WTC11 (cell line): ENCODE measurements around the gene LNX1. TPM values are rescaled to one million over a fixed set of nuclear protein-coding genes. Genes with fewer than 3 reads are reported as not detected.

ENCODE experiments used
- ATAC-seq: fragments of 200-7000 bp; cut with Tn5 transposase; 2 replicates; pipeline ENCODE4 v1.10.0; 2021; ENCODE audit warnings: mild to moderate bottlenecking, moderate library complexity
- CTCF ChIA-PET: fragments of 300-600 bp; sonication (Branson Sonifier 250); formaldehyde crosslinking; loops from one replicate; lab custom pipeline; 2021; ENCODE audit warnings: antibody characterized with exemption; lab: Charles Lee
- POLR2A ChIA-PET: fragments of 350-600 bp; sonication (Branson Sonifier 250); formaldehyde crosslinking; loops from one replicate; lab custom pipeline; 2021; ENCODE audit warnings: antibody characterized with exemption; lab: Charles Lee
- DNase-seq: peaks from one replicate; pipeline ENCODE4 v3.0.0; 2021; ENCODE audit warnings: low spot score
- H3K27ac Mint-ChIP-seq: 2 replicates; pipeline ENCODE4 v1.8.0; 2021; ENCODE audit warnings: mixed read lengths
- H3K27me3 Mint-ChIP-seq: 2 replicates; pipeline ENCODE4 v1.8.0; 2021; ENCODE audit warnings: low read depth, mild to moderate bottlenecking, moderate library complexity, mixed read lengths
- H3K36me3 Mint-ChIP-seq: 2 replicates; pipeline ENCODE4 v1.8.0; 2021; ENCODE audit warnings: mixed read lengths
- H3K4me1 Mint-ChIP-seq: 2 replicates; pipeline ENCODE4 v1.8.0; 2022; ENCODE audit warnings: mixed read lengths
- H3K4me3 Mint-ChIP-seq: 2 replicates; pipeline ENCODE4 v1.8.0; 2021; ENCODE audit warnings: mild to moderate bottlenecking, moderate library complexity, mixed read lengths
- H3K9me3 Mint-ChIP-seq: 2 replicates; pipeline ENCODE4 v1.8.0; 2021; ENCODE audit warnings: mixed read lengths
- ATF1 ChIP-seq: sonication (generic); formaldehyde crosslinking; IDR thresholded peaks from 2 replicates; pipeline ENCODE4 v1.8.1; 2023; ENCODE audit warnings: mild to moderate bottlenecking, moderate library complexity, missing genetic modification reagents
- CREM ChIP-seq: sonication (generic); formaldehyde crosslinking; IDR thresholded peaks from 2 replicates; pipeline ENCODE4 v1.8.1; 2022; ENCODE audit warnings: mild to moderate bottlenecking, missing genetic modification reagents, moderate library complexity
- HMGA2 ChIP-seq: fragments of 250-450 bp; sonication (Bioruptor Pico); IDR thresholded peaks from 2 replicates; pipeline ENCODE4 v1.4.0; 2021; ENCODE audit warnings: mild to moderate bottlenecking, moderate library complexity
- IRF2 ChIP-seq: sonication (generic); formaldehyde crosslinking; IDR thresholded peaks from 2 replicates; pipeline ENCODE4 v1.8.0; 2022; ENCODE audit warnings: low read depth, missing genetic modification reagents, borderline replicate concordance
- JAZF1 ChIP-seq: fragments of 250-450 bp; sonication (Bioruptor Pico); IDR thresholded peaks from 2 replicates; pipeline ENCODE4 v1.9.0; 2021; ENCODE audit warnings: moderate library complexity, mild to moderate bottlenecking, inconsistent platforms
- JUN ChIP-seq: sonication (generic); formaldehyde crosslinking; IDR thresholded peaks from 2 replicates; pipeline ENCODE4 v1.8.0; 2023; ENCODE audit warnings: mild to moderate bottlenecking, missing genetic modification reagents
- NFE2L1 ChIP-seq: sonication (generic); formaldehyde crosslinking; IDR thresholded peaks from 2 replicates; pipeline ENCODE4 v1.8.1; 2023; ENCODE audit warnings: missing genetic modification reagents
- NFYB ChIP-seq: sonication (generic); formaldehyde crosslinking; conservative IDR thresholded peaks from 2 replicates; pipeline ENCODE4 v1.8.0; 2022; ENCODE audit warnings: low read depth, missing genetic modification reagents
- OVOL2 ChIP-seq: fragments of 250-450 bp; sonication (Bioruptor Pico); IDR thresholded peaks from 2 replicates; pipeline ENCODE4 v1.9.0; 2021; ENCODE audit warnings: mild to moderate bottlenecking, borderline replicate concordance
- SMAD3 ChIP-seq: sonication (generic); formaldehyde crosslinking; IDR thresholded peaks from 2 replicates; pipeline ENCODE4 v1.8.0; 2022; ENCODE audit warnings: missing genetic modification reagents, mild to moderate bottlenecking, borderline replicate concordance
- TP53 ChIP-seq: sonication (generic); formaldehyde crosslinking; IDR thresholded peaks from 2 replicates; pipeline ENCODE4 v1.8.1; 2023; ENCODE audit warnings: mild to moderate bottlenecking, missing genetic modification reagents
- ZNF121 ChIP-seq: sonication (generic); formaldehyde crosslinking; IDR thresholded peaks from 2 replicates; pipeline ENCODE4 v1.8.0; 2023; ENCODE audit warnings: missing genetic modification reagents
- ZNF232 ChIP-seq: sonication (generic); formaldehyde crosslinking; IDR thresholded peaks from 2 replicates; pipeline ENCODE4 v1.8.0; 2022; ENCODE audit warnings: mild to moderate bottlenecking, missing genetic modification reagents
- ZNF671 ChIP-seq: fragments of 250-450 bp; sonication (Bioruptor Pico); IDR thresholded peaks from 2 replicates; pipeline ENCODE4 v1.8.0; 2021; ENCODE audit warnings: mild to moderate bottlenecking
- total RNA-seq: library from RNA; stranded (reverse); gene quantifications from 3 replicates; pipeline ENCODE4 v1.2.3, GENCODE V29; 2021
- TF ChIP-seq, protein P1 (sequence below): sonication (generic); formaldehyde crosslinking; IDR thresholded peaks from 2 replicates; pipeline ENCODE4 v1.8.0; 2022; ENCODE audit warnings: mild to moderate bottlenecking, missing genetic modification reagents
- TF ChIP-seq, protein P2 (sequence below): fragments of 250-450 bp; sonication (Bioruptor Pico); IDR thresholded peaks from 2 replicates; pipeline ENCODE4 v1.8.0; 2021; ENCODE audit warnings: mild to moderate bottlenecking
- TF ChIP-seq, protein P3 (sequence below): sonication (generic); formaldehyde crosslinking; IDR thresholded peaks from 2 replicates; pipeline ENCODE4 v1.8.1; 2023; ENCODE audit warnings: mild to moderate bottlenecking, missing genetic modification reagents, borderline replicate concordance
- TF ChIP-seq, protein P4 (sequence below): sonication (generic); formaldehyde crosslinking; IDR thresholded peaks from 2 replicates; pipeline ENCODE4 v1.8.0; 2023; ENCODE audit warnings: missing genetic modification reagents
- TF ChIP-seq, protein P5 (sequence below): sonication (generic); formaldehyde crosslinking; conservative IDR thresholded peaks from 2 replicates; pipeline ENCODE4 v1.8.1; 2023; ENCODE audit warnings: mild to moderate bottlenecking, low read depth, missing genetic modification reagents, moderate library complexity
- TF ChIP-seq, protein P6 (sequence below): sonication (generic); formaldehyde crosslinking; IDR thresholded peaks from 2 replicates; pipeline ENCODE4 v1.8.0; 2023; ENCODE audit warnings: missing genetic modification reagents, mild to moderate bottlenecking, borderline replicate concordance

LNX1 gene
- total RNA-seq, 1 experiment from 2014 or later = 5.9 TPM

DNA sequence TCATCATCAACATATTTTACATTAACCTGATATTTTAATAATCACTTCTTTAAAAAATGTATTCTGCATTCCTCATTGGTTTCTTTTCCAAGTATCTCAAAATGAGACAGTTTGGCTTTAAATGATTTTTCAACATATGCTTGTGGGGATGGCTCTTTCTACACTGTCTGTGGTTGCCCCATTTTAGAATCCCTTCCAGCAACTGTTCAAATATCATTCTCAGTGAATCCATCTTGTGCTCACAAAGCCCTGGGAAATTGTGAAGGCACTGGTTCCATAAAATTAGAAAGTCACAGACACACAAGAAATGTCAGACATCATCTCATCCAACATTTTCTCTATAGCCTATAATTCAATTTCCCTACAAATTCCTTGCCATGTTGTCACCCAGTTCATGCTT lies 103.5 kb downstream of the LNX1 start:
- H3K36me3 Mint-ChIP-seq = no peaks in the 10 kb centered on the region
- CTCF ChIA-PET = interaction anchor here (1.1 kb wide), 1 partner anchor 114 kb away, joined by 3 read pairs; no protein-coding TSS in a partner anchor
- H3K27me3 Mint-ChIP-seq = no peaks in the 10 kb centered on the region
- no peak overlapping the region for H3K27ac Mint-ChIP-seq
- TF ChIP-seq NFE2L1 (CRISPR knock-in tag) (no peak), ZNF121 (CRISPR knock-in tag) (no peak), NFYB (CRISPR knock-in tag) (no peak), ZNF232 (CRISPR knock-in tag) (no peak), OVOL2 (no peak), TP53 (CRISPR knock-in tag) (no peak), IRF2 (CRISPR knock-in tag) (no peak), CREM (CRISPR knock-in tag) (no peak), ATF1 (CRISPR knock-in tag) (no peak), SMAD3 (CRISPR knock-in tag) (no peak), JAZF1 (CRISPR knock-in tag) (no peak), HMGA2 (CRISPR knock-in tag) (no peak), JUN (CRISPR knock-in tag) (no peak), ZNF671 (CRISPR knock-in tag) (no peak)
- TF ChIP-seq, protein P1, sequence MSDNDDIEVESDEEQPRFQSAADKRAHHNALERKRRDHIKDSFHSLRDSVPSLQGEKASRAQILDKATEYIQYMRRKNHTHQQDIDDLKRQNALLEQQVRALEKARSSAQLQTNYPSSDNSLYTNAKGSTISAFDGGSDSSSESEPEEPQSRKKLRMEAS (CRISPR knock-in tag) = no peak
- TF ChIP-seq, protein P2, sequence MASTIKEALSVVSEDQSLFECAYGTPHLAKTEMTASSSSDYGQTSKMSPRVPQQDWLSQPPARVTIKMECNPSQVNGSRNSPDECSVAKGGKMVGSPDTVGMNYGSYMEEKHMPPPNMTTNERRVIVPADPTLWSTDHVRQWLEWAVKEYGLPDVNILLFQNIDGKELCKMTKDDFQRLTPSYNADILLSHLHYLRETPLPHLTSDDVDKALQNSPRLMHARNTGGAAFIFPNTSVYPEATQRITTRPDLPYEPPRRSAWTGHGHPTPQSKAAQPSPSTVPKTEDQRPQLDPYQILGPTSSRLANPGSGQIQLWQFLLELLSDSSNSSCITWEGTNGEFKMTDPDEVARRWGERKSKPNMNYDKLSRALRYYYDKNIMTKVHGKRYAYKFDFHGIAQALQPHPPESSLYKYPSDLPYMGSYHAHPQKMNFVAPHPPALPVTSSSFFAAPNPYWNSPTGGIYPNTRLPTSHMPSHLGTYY (CRISPR knock-in tag) = no peak
- TF ChIP-seq, protein P3, sequence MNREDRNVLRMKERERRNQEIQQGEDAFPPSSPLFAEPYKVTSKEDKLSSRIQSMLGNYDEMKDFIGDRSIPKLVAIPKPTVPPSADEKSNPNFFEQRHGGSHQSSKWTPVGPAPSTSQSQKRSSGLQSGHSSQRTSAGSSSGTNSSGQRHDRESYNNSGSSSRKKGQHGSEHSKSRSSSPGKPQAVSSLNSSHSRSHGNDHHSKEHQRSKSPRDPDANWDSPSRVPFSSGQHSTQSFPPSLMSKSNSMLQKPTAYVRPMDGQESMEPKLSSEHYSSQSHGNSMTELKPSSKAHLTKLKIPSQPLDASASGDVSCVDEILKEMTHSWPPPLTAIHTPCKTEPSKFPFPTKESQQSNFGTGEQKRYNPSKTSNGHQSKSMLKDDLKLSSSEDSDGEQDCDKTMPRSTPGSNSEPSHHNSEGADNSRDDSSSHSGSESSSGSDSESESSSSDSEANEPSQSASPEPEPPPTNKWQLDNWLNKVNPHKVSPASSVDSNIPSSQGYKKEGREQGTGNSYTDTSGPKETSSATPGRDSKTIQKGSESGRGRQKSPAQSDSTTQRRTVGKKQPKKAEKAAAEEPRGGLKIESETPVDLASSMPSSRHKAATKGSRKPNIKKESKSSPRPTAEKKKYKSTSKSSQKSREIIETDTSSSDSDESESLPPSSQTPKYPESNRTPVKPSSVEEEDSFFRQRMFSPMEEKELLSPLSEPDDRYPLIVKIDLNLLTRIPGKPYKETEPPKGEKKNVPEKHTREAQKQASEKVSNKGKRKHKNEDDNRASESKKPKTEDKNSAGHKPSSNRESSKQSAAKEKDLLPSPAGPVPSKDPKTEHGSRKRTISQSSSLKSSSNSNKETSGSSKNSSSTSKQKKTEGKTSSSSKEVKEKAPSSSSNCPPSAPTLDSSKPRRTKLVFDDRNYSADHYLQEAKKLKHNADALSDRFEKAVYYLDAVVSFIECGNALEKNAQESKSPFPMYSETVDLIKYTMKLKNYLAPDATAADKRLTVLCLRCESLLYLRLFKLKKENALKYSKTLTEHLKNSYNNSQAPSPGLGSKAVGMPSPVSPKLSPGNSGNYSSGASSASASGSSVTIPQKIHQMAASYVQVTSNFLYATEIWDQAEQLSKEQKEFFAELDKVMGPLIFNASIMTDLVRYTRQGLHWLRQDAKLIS (CRISPR knock-in tag) = no peak
- TF ChIP-seq, protein P4, sequence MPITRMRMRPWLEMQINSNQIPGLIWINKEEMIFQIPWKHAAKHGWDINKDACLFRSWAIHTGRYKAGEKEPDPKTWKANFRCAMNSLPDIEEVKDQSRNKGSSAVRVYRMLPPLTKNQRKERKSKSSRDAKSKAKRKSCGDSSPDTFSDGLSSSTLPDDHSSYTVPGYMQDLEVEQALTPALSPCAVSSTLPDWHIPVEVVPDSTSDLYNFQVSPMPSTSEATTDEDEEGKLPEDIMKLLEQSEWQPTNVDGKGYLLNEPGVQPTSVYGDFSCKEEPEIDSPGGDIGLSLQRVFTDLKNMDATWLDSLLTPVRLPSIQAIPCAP (CRISPR knock-in tag) = no peak
- TF ChIP-seq, protein P5, sequence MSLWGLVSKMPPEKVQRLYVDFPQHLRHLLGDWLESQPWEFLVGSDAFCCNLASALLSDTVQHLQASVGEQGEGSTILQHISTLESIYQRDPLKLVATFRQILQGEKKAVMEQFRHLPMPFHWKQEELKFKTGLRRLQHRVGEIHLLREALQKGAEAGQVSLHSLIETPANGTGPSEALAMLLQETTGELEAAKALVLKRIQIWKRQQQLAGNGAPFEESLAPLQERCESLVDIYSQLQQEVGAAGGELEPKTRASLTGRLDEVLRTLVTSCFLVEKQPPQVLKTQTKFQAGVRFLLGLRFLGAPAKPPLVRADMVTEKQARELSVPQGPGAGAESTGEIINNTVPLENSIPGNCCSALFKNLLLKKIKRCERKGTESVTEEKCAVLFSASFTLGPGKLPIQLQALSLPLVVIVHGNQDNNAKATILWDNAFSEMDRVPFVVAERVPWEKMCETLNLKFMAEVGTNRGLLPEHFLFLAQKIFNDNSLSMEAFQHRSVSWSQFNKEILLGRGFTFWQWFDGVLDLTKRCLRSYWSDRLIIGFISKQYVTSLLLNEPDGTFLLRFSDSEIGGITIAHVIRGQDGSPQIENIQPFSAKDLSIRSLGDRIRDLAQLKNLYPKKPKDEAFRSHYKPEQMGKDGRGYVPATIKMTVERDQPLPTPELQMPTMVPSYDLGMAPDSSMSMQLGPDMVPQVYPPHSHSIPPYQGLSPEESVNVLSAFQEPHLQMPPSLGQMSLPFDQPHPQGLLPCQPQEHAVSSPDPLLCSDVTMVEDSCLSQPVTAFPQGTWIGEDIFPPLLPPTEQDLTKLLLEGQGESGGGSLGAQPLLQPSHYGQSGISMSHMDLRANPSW (CRISPR knock-in tag) = no peak
- TF ChIP-seq, protein P6, sequence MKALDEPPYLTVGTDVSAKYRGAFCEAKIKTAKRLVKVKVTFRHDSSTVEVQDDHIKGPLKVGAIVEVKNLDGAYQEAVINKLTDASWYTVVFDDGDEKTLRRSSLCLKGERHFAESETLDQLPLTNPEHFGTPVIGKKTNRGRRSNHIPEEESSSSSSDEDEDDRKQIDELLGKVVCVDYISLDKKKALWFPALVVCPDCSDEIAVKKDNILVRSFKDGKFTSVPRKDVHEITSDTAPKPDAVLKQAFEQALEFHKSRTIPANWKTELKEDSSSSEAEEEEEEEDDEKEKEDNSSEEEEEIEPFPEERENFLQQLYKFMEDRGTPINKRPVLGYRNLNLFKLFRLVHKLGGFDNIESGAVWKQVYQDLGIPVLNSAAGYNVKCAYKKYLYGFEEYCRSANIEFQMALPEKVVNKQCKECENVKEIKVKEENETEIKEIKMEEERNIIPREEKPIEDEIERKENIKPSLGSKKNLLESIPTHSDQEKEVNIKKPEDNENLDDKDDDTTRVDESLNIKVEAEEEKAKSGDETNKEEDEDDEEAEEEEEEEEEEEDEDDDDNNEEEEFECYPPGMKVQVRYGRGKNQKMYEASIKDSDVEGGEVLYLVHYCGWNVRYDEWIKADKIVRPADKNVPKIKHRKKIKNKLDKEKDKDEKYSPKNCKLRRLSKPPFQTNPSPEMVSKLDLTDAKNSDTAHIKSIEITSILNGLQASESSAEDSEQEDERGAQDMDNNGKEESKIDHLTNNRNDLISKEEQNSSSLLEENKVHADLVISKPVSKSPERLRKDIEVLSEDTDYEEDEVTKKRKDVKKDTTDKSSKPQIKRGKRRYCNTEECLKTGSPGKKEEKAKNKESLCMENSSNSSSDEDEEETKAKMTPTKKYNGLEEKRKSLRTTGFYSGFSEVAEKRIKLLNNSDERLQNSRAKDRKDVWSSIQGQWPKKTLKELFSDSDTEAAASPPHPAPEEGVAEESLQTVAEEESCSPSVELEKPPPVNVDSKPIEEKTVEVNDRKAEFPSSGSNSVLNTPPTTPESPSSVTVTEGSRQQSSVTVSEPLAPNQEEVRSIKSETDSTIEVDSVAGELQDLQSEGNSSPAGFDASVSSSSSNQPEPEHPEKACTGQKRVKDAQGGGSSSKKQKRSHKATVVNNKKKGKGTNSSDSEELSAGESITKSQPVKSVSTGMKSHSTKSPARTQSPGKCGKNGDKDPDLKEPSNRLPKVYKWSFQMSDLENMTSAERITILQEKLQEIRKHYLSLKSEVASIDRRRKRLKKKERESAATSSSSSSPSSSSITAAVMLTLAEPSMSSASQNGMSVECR (CRISPR knock-in tag) = no peak
- TF ChIP-seq, all 79 proteins: peak for 0
- ATAC-seq = no peak
- Mint-ChIP-seq H3K4me3 (no peak overlapping the region), H3K4me1 (peaks cover 14% of the 10 kb centered on the region), H3K9me3 (no peaks in the 10 kb centered on the region)
- POLR2A ChIA-PET = no interaction called here
- no peak for DNase-seq
